Measurements from ENCODE around the gene SLC29A1. TPM values are rescaled to one million over a fixed set of nuclear protein-coding genes. Genes with fewer than 3 reads are reported as not detected.

The SLC29A1 gene
- total and polyA plus RNA-seq, 2 donors (not counting 1 experiment from before 2014, with no cell fraction given): 6.0 to 7.3 TPM

DNA sequence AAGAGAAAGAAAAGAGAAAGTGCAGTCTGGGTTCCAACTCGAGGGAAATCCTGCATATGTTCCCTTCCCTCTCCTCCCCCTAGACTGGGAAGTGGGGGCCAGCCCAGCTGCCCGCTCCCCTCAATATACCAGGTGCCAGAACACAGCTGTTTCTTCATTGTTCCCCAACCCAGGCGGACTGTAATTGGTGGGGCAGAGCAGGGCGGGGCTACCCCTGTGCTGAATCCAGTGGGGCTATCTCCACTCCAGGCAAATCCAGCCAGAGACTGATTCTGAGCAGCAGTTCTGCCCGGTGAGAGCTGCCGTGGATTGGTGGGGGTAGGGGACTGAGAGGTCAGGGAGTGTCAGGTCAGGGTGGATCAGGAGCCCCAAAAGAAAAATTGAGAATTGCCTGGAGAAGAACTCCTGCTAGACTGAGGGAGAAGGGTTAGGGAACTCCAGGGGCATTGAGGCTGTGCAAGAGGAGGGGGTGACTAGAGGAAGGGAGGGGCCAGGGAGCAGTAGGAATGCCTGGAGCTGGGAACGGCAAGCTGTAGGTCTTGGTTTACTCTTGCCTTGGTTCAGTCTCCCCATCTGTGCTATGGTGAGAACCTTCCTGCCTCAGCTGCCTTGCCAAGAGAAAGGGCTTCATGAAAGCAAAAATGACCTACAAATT lies 6.6 kb upstream of the SLC29A1 start, which contains the start of gene MYMX:
Gene MYMX, plus strand, starts transcription at position 250 of the 655 bp plus-strand sequence. CDS start 546 bp downstream, outside the sequence.
- Histone ChIP-seq H3K36me3 (replicated peaks in 1 of 2; ENCODE audit: control extremely low read depth in 1 of 2, control insufficient read depth in 1 of 2, extremely low read depth in 1 of 2, insufficient read depth in 2 of 2, low read length in 1 of 2) (no peaks in the 10 kb centered on the region), H3K4me1 (ENCODE audit: control insufficient read depth in 2 of 2, insufficient read depth in 2 of 2, low read length in 2 of 2) (peaks cover 14 to 26% of the 10 kb centered on the region in 2 donors), H3K9ac (ENCODE audit: low read length) (no peak within 1 kb of the TSS), H4K20me1 (ENCODE audit: control insufficient read depth, insufficient read depth, low read length, poor library complexity, severe bottlenecking) (no peaks in the 10 kb centered on the region), H2AFZ (ENCODE audit: insufficient read depth, low read depth, low read length, poor library complexity, severe bottlenecking) (no peak within 1 kb of the TSS), H3K9me3 (ENCODE audit: control extremely low read depth in 1 of 3, control insufficient read depth in 2 of 3, insufficient read depth in 1 of 3, low read length in 2 of 3) (no peaks in the 10 kb centered on the region), H3K4me2 (replicated peaks; ENCODE audit: low read depth, low read length, poor library complexity, severe bottlenecking) (no peak within 1 kb of the TSS), H3K27ac (ENCODE audit: low read length in 2 of 2) (no peak within 1 kb of the TSS), H3K27me3 (replicated peaks in 1 of 4; ENCODE audit: control extremely low read depth in 1 of 4, control insufficient read depth in 3 of 4, insufficient read depth in 4 of 4, low read length in 3 of 4) (peaks cover 0 to 3% (median 0%) of the 10 kb centered on the region in 4 experiments), H3K79me2 (ENCODE audit: control insufficient read depth, insufficient read depth, low read length) (no peaks in the 10 kb centered on the region), H3K4me3 (ENCODE audit: control extremely low read depth in 1 of 5, extremely low read depth in 1 of 5, insufficient read depth in 1 of 5, low read depth in 2 of 5, low read length in 4 of 5) (no peak within 1 kb of the TSS)
- Mint-ChIP-seq H3K9me3 (ENCODE audit: insufficient read depth) (no peaks in the 10 kb centered on the region), H3K27ac (no peak within 1 kb of the TSS), H3K4me3 (no peak within 1 kb of the TSS), H3K4me1 (peaks cover 23% of the 10 kb centered on the region), H3K27me3 (no peaks in the 10 kb centered on the region)
- ChIA-PET CTCF (interaction anchor here (0.5 to 0.7 kb wide), 2 partner anchors 35 to 1092 kb away, joined by 4 to 6 read pairs; no protein-coding TSS in a partner anchor), POLR2A (no interaction called here)
- no peak for TF ChIP-seq EZH2 (IDR thresholded peaks at IDR 0.05; ENCODE audit: borderline replicate concordance, insufficient read depth, low read depth, low read length, poor library complexity, severe bottlenecking)
- TF ChIP-seq, protein P1, sequence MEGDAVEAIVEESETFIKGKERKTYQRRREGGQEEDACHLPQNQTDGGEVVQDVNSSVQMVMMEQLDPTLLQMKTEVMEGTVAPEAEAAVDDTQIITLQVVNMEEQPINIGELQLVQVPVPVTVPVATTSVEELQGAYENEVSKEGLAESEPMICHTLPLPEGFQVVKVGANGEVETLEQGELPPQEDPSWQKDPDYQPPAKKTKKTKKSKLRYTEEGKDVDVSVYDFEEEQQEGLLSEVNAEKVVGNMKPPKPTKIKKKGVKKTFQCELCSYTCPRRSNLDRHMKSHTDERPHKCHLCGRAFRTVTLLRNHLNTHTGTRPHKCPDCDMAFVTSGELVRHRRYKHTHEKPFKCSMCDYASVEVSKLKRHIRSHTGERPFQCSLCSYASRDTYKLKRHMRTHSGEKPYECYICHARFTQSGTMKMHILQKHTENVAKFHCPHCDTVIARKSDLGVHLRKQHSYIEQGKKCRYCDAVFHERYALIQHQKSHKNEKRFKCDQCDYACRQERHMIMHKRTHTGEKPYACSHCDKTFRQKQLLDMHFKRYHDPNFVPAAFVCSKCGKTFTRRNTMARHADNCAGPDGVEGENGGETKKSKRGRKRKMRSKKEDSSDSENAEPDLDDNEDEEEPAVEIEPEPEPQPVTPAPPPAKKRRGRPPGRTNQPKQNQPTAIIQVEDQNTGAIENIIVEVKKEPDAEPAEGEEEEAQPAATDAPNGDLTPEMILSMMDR (IDR thresholded peaks at IDR 0.05): no peak
- intact Hi-C loops (cut with micrococcal nuclease): no loop called here
- ATAC-seq (ENCODE audit: low read depth) (no peak), DNase-seq (no peak)
- WGBS (ENCODE audit: insufficient coverage): 72% methylated on average over 3 of the region's 7 CpGs

DNA sequence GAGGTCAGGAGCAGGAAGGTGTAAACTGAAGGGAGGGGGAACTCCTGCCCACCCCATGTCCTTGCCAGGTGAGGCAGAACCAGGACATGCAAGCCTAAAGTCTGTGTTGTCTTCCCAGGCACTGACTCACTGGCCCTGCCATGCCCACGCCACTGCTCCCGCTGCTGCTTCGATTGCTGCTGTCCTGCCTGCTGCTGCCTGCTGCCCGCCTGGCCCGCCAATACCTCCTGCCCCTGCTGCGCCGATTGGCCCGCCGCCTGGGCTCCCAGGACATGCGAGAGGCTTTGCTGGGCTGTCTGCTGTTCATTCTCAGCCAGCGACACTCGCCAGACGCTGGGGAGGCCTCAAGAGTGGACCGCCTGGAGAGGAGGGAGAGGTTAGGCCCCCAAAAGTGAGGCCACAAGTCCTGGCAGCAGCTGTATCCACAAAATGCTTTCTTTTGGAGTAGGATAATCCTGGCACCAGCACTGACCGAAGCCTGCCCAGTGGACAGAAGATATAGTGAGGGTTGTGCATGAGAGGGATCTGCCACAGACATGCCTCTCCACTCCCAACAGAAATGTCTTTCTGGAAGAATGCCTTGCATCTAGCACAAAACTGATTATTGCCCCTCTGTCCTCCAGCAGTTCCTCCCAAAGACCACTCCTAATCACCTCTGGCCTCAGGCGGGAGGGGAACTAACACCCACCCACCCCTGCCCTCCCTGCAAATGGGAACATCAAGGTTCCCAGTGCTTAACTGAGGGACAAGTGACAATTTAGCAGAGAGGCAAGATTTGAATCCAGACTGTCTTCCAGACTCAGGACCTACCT lies 5.9 kb upstream of the SLC29A1 start:
- intact Hi-C loops (cut with micrococcal nuclease): no loop called here
- Histone ChIP-seq H3K9me3 (ENCODE audit: control extremely low read depth in 1 of 3, control insufficient read depth in 2 of 3, insufficient read depth in 1 of 3, low read length in 2 of 3) (no peaks in the 10 kb centered on the region), H3K36me3 (replicated peaks in 1 of 2; ENCODE audit: control extremely low read depth in 1 of 2, control insufficient read depth in 1 of 2, extremely low read depth in 1 of 2, insufficient read depth in 2 of 2, low read length in 1 of 2) (no peaks in the 10 kb centered on the region), H3K79me2 (ENCODE audit: control insufficient read depth, insufficient read depth, low read length) (no peaks in the 10 kb centered on the region), H3K4me1 (ENCODE audit: control insufficient read depth in 2 of 2, insufficient read depth in 2 of 2, low read length in 2 of 2) (peaks cover 14 to 29% of the 10 kb centered on the region in 2 donors), H3K4me2 (replicated peaks; ENCODE audit: low read depth, low read length, poor library complexity, severe bottlenecking) (no peak overlapping the region), H3K9ac (ENCODE audit: low read length) (no peak overlapping the region), H4K20me1 (ENCODE audit: control insufficient read depth, insufficient read depth, low read length, poor library complexity, severe bottlenecking) (no peaks in the 10 kb centered on the region), H3K27ac (ENCODE audit: low read length in 2 of 2) (no peak overlapping the region), H3K4me3 (ENCODE audit: control extremely low read depth in 1 of 5, extremely low read depth in 1 of 5, insufficient read depth in 1 of 5, low read depth in 2 of 5, low read length in 4 of 5) (no peak overlapping the region), H2AFZ (ENCODE audit: insufficient read depth, low read depth, low read length, poor library complexity, severe bottlenecking) (no peak overlapping the region), H3K27me3 (replicated peaks in 1 of 4; ENCODE audit: control extremely low read depth in 1 of 4, control insufficient read depth in 3 of 4, insufficient read depth in 4 of 4, low read length in 3 of 4) (no peaks in the 10 kb centered on the region)
- DNase-seq (no peak), ATAC-seq (ENCODE audit: low read depth) (no peak)
- Mint-ChIP-seq H3K4me1 (peaks cover 25% of the 10 kb centered on the region), H3K27me3 (no peaks in the 10 kb centered on the region), H3K27ac (no peak overlapping the region), H3K4me3 (no peak overlapping the region), H3K9me3 (ENCODE audit: insufficient read depth) (no peaks in the 10 kb centered on the region)
- CTCF ChIA-PET: no interaction called here
- TF ChIP-seq, protein P1 (IDR thresholded peaks at IDR 0.05): no peak
- no peak for TF ChIP-seq EZH2 (IDR thresholded peaks at IDR 0.05; ENCODE audit: borderline replicate concordance, insufficient read depth, low read depth, low read length, poor library complexity, severe bottlenecking)
- POLR2A ChIA-PET: no interaction called here
- 98% methylated on average over 15 of the region's 16 CpGs for WGBS (ENCODE audit: insufficient coverage)
